ENCODE results near the gene LRRC61.

DNA sequence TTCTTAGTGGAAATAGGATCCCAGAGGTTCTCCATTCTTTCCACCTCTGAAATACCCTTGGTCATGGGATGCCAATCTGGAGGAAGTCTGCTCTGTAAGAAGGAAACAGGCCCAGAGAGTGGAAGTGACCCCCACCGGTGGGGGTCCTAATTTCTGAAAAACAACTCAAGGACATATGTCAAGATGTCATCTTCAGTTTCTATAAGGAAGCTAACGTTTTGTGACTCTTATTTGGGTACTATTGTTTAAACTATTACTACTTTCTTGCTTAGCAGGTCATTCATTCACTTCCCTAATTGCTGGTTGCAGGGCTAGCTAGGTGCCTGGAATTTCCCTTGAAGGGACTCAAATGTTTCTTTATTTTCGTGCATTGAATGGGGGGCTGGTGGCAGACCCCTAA, 54.0 kb downstream of the LRRC61 start:
- TF ChIP-seq POLR2A (IDR thresholded peaks at IDR 0.05), result no peak
- no peak for TF ChIP-seq CTCF (IDR thresholded peaks at IDR 0.05)
